NOMO-1 (cell line): ENCODE data around the gene MEI1.
"Not testable (repeated sequence)": the region's sequence is repeated elsewhere in the genome, so short reads cannot be mapped to it uniquely, and the experiment has no call there.

Experiments used
- DNase-seq, 2 experiments: peaks; one replicate each; lab custom pipeline; 2025; ENCODE audit not compliant: unreplicated experiment in 2 of 2; lab: John Stamatoyannopoulos, UW

Gene MEI1

GRCh38 chr22:41699264-41700107, at the start of gene MEI1:
Gene MEI1, plus strand, starts transcription at chr22:41699503. Its CDS starts 36 bp downstream, at chr22:41699539.
- no peak for DNase-seq

DNA sequence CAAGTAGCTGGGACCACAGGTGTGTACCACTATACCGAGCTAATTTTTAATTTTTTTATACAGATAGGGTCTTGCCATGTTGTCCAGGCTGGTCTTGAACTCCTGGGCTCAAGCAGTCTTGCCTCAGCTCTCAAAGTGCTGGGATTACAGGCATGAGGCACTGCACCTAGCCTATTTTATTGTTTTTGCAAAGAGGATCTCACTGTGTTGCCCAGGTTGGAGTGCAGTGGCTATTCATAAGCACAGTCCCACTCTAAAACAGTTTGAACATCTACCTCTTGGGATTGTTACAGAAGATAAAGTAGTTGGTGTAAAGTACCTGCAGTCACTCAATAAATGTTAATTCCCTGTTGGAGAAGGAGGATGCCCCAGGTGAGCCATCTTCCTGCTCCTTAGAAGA, 49.1 kb upstream of the MEI1 start:
- no peak for DNase-seq

- DNase-seq = no peak
Measured at GRCh38 chr22:41650821-41651220, 48.5 kb upstream of the MEI1 start.

DNA sequence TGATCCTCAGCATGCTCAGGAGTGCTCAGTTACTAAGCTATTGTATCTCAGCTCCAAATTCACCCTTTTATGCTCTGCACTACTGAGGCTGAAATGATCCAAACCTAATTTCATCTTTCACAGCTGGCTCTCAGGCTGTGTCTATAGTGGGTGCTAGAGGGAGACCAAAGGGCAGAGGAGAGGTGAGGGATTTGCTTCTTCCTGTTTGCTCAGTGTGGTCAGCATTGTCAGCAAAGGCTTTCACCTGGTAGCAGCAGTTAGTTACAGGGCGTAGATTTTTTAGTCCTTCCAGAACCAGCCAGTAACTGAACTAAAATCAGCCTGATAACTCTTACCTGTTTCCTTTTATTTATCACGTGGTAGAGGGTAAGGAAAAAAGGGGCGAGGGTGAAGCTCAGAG, 45.0 kb upstream of the MEI1 start:
- no peak for DNase-seq

DNA sequence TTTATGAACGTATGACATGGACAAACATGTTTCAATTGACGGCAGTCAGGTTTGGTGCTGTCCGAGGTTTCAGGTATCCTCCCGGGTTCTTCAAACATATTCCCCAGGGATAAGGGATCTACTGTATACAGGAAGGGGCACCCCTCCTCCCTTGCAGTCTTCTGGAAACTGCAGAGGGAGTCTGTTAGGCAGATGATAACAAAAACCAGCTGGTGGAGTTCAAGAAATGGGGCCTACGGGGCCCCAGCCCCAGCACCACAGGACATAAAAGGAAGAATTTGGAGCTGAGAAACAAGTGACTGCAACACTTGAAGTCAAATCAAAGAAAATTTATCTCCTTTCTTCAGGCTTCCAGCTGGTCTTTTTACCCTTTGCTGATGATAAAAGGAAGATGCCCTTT, 42.7 kb upstream of the MEI1 start:
- no peak for DNase-seq

DNA sequence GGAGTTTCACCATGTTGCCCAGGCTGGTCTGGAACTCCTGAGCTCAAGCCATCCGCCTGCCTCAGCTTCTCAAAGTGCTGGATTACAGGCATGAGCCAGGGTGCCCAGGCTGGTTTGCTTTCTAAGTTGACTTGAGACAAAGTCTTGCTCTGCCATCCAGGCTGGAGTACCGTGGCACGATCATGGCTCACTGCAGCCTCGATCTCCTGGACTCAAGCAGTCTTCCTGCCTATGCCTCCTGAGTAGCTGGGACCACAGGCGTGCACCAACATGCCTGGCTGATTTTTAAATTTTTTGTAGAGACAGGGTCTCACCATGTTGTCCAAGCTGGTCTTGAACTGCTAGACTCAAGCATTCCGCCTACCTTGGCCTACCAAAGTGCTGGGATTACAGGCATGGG, 41.6 kb upstream of the MEI1 start:
- no peak for DNase-seq

DNA sequence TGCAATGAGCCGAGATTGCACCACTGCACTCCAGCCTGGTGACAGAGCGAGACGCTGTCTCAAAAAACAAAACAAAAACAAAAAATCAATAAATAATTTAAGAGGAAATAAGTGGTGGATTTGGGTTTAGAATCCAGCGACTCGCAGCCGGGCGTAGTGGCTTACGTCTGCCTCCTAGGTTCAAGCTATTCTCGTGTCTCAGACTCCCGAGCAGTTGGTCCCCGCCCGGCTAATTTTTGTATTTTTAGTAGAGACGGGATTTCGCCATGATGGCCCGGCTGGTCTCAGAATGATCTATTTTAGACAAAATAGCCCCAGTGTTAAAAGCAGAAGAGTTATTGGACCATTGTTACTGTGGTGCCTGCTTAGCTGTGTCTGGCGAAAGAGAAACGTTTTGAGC, 40.4 kb upstream of the MEI1 start:
- no peak for DNase-seq

- DNase-seq = no peak
Measured at GRCh38 chr22:41659941-41660340, 39.4 kb upstream of the MEI1 start.

DNA sequence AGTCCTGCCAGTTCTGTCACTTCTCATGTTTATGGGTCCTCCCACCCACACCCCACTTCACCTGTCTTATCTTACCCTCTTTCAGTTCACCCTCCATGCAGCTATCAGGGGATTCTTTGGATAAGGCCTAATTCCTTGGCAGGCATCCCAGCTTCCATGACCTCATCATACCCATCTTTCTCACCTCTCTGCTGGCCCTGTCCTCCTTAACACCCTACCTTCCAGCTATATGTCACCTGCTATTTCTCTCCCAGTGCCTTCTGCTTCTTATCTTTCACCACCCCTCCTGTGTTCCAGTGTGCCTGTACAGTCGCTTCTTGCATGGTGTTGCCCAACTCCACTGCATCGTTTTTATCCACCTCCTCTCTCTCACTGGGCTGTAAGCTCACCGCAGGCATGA, 38.9 kb upstream of the MEI1 start:
- DNase-seq = no peak

DNA sequence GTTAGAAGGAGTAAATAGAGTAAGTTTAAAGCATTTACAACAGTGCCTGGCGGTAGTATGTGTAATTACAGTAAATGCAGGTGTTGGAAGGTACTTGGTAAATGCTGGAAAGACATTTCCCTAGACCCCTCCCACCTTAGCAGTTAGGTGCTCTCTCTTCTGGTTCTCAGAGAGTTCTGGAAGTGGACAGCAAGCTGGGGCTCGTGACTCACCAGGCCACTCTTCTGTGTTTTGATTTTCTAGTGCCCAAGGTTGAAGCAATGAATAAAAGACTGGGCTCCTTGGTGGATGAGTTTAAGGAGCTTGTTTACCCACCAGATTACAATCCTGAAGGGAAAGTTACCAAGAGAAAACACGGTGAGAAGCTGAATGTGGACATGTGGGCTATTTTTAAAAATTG, 38.2 kb upstream of the MEI1 start:
- DNase-seq = no peak

- no peak for DNase-seq
Measured at GRCh38 chr22:41661713-41662112, 37.6 kb upstream of the MEI1 start.

- DNase-seq = not testable (repeated sequence)
Measured at GRCh38 chr22:41663594-41663993, 35.7 kb upstream of the MEI1 start.

- no peak for DNase-seq
Measured at GRCh38 chr22:41664490-41664889, 34.8 kb upstream of the MEI1 start.

DNA sequence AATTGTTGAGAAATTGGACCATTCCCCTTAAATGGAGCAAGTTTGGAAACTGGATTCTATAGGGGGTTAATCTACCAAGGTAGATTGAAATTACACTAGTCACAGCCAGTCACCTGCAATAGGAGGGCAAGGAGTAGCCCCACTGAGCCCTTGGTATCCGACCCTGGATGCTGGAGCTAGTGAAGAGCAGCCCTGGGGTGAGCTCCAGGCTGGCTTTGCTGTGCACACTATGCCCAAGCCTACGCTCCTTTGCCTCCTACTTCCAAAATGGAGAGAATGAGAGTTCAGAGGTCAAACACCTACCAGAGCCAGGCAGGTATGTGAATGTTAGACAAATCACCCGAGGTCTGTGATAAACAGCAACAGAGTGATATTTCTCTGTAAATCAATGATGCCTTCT, 34.4 kb upstream of the MEI1 start:
- DNase-seq = no peak

GRCh38 chr22:41668971-41669911, 30.1 kb upstream of the MEI1 start:
- DNase-seq = no peak

DNA sequence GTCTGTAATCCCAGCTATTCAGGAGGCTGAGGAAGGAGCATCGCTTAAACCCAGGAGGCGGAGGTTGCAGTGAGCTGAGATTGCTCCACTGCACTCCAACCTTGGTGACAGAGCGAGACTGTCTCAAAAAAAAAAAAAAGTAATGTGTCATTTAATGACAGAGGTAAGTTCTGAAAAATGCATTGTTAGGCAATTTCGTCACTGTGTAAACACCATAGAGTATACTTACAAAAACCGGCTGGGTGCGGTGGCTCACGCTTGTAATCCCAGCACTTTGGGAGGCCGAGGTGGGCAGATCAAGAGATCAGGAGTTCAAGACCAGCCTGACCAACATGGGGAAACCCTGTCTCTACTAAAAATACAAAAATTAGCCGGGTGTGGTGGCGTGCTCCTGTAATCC, 27.2 kb upstream of the MEI1 start:
- DNase-seq = not testable (repeated sequence)

DNA sequence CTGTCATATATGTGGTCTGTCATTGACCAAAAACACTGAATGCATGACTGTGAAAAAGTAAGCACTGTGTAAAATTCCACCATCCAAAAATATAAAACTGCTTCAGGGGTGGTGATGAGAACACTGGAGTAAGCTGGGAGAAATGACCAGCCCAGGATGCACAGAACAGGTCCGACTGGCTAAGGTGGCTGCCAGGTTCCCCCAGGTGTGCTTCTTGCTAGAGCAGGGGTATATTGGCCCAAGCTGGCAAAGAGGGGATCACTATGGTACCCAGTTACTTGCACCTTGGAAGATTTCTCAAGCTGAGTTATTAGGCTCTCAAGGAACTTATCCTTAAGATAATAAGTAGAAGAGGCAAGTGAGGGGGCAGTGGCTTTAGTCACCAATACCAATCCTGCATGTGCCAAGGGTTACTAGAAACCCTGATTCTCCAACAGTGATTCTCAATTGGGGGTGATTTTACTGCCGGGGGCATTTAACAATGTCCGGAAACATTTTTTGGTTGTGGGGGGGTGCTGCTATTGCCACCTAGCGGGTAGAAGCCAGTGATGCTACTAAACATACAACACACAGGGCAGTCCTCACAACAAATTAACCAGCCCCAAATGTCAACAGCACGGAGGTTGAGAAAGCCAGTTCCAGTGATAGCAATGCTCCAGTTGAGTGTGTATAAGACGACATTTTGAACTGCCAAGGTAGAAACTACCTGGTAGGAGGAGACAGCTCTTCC, 26.4 kb upstream of the MEI1 start:
- no peak for DNase-seq

DNA sequence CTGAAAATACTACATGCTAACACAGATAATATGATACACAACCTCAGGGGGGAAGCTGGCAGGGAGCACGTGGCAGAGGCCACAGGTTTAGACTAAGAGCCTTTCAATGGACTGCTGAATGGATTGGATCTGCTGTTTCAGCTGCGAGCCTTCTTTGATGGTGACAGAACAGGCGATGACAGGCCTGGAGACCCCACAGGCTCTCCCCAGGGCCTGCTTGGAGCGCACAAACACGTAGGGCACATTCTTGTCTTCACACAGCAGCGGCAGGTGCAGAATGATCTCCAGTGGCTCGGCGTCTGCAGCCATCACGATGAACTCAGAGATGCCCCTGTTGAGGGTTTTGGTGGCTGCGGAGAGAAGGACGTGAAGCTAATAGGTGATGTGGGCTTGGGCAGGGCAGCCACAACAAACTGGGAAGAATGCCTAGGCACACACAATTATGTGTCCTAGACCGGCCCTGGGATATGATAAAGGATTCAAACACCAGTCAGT, 24.4 kb upstream of the MEI1 start:
- DNase-seq = no peak

GRCh38 chr22:41676134-41676533, 23.2 kb upstream of the MEI1 start:
- no peak for DNase-seq

DNA sequence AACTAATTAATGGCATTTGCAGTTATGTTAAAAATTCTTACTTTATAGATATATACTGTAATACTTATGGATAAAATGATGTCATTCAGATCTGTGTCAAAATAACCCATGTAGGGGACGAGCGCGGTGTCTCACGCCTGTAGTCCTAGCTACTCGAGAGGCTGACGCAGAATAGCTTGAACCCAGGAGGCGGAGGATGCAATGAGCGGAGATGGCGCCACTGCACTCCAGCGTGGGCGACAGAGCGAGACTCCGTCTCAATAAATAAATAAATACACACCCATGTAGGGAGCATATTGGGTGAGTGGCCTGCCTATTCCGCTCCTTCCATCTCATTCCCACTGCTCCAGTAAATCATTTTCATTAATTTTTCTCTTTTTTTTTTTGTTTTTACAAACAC, 17.7 kb upstream of the MEI1 start:
- DNase-seq = no peak
